ENCODE data around the gene CCNK. TPM values are rescaled to one million over a fixed set of nuclear protein-coding genes. Genes with fewer than 3 reads are reported as not detected.
A peak's percentile ranks its signal among the peaks of the same experiment; 100 is the strongest.

Gene CCNK
- total RNA-seq, 2 experiments from 2014 or later = 90.2 to 98.8 TPM

- intact Hi-C loops (cut with micrococcal nuclease) = no loop called here
- Mint-ChIP-seq H3K9me3 (no peaks in the 10 kb centered on the region), H3K27me3 (no peaks in the 10 kb centered on the region), H3K4me3 (no peak overlapping the region), H3K36me3 (ENCODE audit: low read depth) (peaks cover 42% of the 10 kb centered on the region), H3K27ac (no peak overlapping the region), H3K4me1 (ENCODE audit: low read depth) (peaks cover 22% of the 10 kb centered on the region)
- CTCF ChIA-PET = no interaction called here
- ATAC-seq (peak; percentile 51), DNase-seq (peak; percentile 14)
- no peak for TF ChIP-seq CTCF (IDR thresholded peaks at IDR 0.05)
- POLR2A ChIA-PET = interaction anchor here (0.6 kb wide), 1 partner anchor 59 kb away, joined by 3 read pairs; no protein-coding TSS in a partner anchor
Measured at GRCh38 chr14:99441918-99442317, 39.3 kb upstream of the CCNK start.

- ChIA-PET CTCF (interaction anchor here (1.9 kb wide), 1 partner anchor 53 kb away, joined by 5 read pairs; no protein-coding TSS in a partner anchor), POLR2A (interaction anchor here (1.4 kb wide), 1 partner anchor 34 kb away, joined by 3 read pairs; the partner anchor contains the start of gene SETD3)
- Mint-ChIP-seq H3K36me3 (ENCODE audit: low read depth) (peaks cover 34% of the 10 kb centered on the region), H3K27ac (no peak overlapping the region), H3K27me3 (no peaks in the 10 kb centered on the region), H3K4me1 (ENCODE audit: low read depth) (peaks cover 6% of the 10 kb centered on the region), H3K9me3 (no peaks in the 10 kb centered on the region), H3K4me3 (no peak overlapping the region)
- DNase-seq = no peak
- intact Hi-C loops (cut with micrococcal nuclease) = no loop called here
- ATAC-seq = no peak
- TF ChIP-seq CTCF (IDR thresholded peaks at IDR 0.05) = no peak
Measured at GRCh38 chr14:99445931-99446330, 35.3 kb upstream of the CCNK start.

- Mint-ChIP-seq H3K9me3 (no peaks in the 10 kb centered on the region), H3K36me3 (ENCODE audit: low read depth) (peaks cover 27% of the 10 kb centered on the region), H3K27me3 (no peaks in the 10 kb centered on the region), H3K27ac (no peak overlapping the region), H3K4me3 (no peak overlapping the region), H3K4me1 (ENCODE audit: low read depth) (no peaks in the 10 kb centered on the region)
- CTCF ChIA-PET = interaction anchor here (1.1 kb wide), 1 partner anchor 25 kb away, joined by 3 read pairs; no protein-coding TSS in a partner anchor
- POLR2A ChIA-PET = interaction anchor here (1.1 kb wide), 1 partner anchor 12 kb away, joined by 4 read pairs; no protein-coding TSS in a partner anchor
- TF ChIP-seq CTCF (IDR thresholded peaks at IDR 0.05) = no peak
- ATAC-seq (no peak), DNase-seq (no peak)
- intact Hi-C loops (cut with micrococcal nuclease) = no loop called here
Measured at GRCh38 chr14:99447739-99448138, 33.5 kb upstream of the CCNK start.

GRCh38 chr14:99450266-99450665, 30.9 kb upstream of the CCNK start:
- Mint-ChIP-seq H3K36me3 (ENCODE audit: low read depth) (peaks cover 30% of the 10 kb centered on the region), H3K4me1 (ENCODE audit: low read depth) (no peaks in the 10 kb centered on the region), H3K9me3 (no peaks in the 10 kb centered on the region), H3K4me3 (no peak overlapping the region), H3K27me3 (no peaks in the 10 kb centered on the region), H3K27ac (no peak overlapping the region)
- ChIA-PET CTCF (interaction anchor here (1.1 kb wide), 1 partner anchor 130 kb away, joined by 3 read pairs; no protein-coding TSS in a partner anchor), POLR2A (no interaction called here)
- intact Hi-C loops (cut with micrococcal nuclease) = no loop called here
- no peak for TF ChIP-seq CTCF (IDR thresholded peaks at IDR 0.05)
- DNase-seq (no peak), ATAC-seq (no peak)

- Mint-ChIP-seq H3K27ac (no peak overlapping the region), H3K27me3 (no peaks in the 10 kb centered on the region), H3K36me3 (ENCODE audit: low read depth) (peaks cover 27% of the 10 kb centered on the region), H3K9me3 (no peaks in the 10 kb centered on the region), H3K4me3 (no peak overlapping the region), H3K4me1 (ENCODE audit: low read depth) (no peaks in the 10 kb centered on the region)
- intact Hi-C loops (cut with micrococcal nuclease) = no loop called here
- POLR2A ChIA-PET = no interaction called here
- no peak for TF ChIP-seq CTCF (IDR thresholded peaks at IDR 0.05)
- ATAC-seq (no peak), DNase-seq (no peak)
- CTCF ChIA-PET = interaction anchor here (1.0 kb wide), 1 partner anchor 61 kb away, joined by 3 read pairs; no protein-coding TSS in a partner anchor
Measured at GRCh38 chr14:99451234-99451633, 30.0 kb upstream of the CCNK start.

Data from activated CD8-positive, alpha-beta T cell treated with anti-CD3 and anti-CD28 coated beads for 36 hours (primary cell).